HG03469 (cell line): ENCODE measurements around the gene SVIL.
"Not testable (repeated sequence)": the region's sequence is repeated elsewhere in the genome, so short reads cannot be mapped to it uniquely, and the experiment has no call there.

Experiments used
- ATAC-seq: cut with Tn5 transposase; IDR thresholded peaks from one replicate; pipeline ENCODE4 v1.9.1; 2021; ENCODE audit warnings: mild to moderate bottlenecking, moderate library complexity, moderate number of reproducible peaks; ENCODE audit not compliant: unreplicated experiment

SVIL gene

DNA sequence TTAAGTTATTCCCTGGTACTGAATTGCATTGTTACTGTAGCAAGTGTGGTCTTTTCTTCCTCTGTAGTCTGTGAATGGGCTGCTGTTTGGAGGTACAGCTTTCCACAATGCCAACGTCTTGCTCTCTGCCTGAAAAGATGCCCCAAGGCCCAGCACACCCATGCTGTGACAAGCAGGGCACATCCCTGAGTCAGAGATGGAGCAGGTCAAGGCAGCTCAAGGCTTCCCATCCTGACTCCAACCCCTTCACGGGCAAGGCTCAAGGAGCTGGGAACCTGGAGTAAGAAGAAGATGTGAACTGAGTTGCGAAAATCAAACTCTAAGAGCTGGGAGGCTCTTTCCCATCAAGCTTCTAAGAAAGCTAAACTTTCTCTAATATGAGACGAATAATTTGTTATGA lies 27.2 kb downstream of the SVIL start:
- no peak for ATAC-seq

DNA sequence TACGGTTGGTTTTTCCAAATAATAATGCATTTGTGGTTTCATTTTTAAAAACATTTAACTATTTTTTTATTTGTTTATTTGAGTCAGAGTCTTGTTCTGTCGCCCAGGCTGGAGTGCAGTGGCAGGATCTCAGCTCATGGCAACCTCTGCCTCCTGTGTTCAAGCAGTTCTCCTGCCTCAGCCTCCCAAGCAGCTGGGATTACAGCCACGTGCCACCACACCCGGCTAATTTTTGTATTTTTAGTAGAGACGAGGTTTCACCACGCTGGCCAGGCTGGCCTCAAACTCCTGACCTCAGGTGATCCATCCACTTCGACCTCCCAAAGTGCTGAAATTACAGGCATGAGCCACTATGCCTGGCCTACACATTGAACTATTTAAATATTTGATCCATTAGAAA lies 28.1 kb downstream of the SVIL start:
- not testable (repeated sequence) for ATAC-seq

DNA sequence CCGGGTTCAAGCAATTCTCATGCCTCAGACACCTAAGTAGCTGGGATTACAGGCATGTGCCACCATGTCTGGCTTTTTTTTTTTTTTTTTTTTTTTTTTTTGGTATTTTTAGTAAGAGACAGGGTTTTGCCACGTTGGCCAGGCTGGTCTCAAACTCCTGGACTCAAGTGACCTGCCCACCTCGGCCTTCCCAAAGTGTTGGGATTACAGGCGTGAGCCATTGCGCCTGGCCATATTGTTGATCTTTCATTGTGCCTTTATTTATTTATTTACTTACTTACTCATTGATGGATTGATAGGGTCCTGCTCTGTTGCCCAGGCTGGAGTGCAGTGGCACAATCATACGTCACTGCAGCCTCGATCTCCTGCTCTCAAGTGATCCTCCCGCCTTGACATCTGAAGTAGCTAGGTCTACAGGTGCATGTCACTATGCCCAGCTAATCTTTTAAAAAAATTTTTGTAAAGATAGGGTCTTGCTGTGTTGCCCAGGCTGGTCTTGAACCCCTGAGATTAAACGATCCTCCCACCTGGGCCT lies 30.4 kb downstream of the SVIL start:
- no peak for ATAC-seq

DNA sequence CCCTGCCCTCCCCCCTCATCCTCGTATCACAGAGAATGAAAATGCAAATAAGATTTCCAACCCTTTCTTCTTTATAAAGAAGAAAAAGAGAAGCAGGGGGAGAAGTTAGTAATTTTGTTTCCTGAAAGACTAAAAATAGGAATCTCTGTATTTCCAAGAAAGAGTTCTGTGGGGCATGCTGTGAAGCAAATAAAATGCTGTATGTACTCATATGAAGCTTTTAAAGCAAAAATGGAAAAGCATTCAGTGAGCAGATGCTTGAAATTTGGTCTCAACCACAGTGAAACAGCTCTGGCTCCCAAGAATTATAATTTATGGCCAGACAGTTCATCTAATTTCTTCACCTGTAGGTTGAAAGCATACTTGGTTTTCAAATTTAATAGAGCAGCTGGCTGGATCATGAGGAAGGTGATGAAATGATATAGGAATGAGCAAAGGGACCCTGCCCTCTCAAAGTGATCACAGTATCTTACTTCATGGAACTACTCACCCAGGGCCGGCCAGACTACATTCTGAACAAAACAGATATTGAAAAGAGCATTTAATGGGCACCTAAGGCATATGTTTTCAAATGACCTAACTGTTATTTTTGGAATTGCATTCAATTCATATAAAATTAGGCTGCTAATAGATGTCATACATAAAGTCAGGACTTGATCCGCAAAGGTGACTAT lies 31.4 kb downstream of the SVIL start:
- no peak for ATAC-seq

DNA sequence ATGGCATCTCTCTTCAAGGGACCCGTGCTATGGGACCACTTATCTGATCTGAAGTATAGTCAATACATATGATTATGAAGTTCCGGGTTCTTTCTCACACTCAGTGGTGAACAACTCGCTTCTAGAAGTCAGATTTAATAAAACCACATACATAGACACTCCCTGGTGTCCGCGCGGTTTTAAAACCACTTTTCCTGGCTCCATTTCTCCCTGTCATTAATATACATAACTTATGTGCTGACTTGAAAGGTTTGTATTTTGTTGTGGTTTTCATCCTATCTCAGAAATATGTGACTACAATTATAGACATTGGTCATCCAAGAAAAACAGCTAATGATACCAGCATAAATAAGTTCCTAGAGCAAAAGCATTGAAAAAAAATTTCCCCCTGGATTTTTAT lies 34.0 kb downstream of the SVIL start:
- no peak for ATAC-seq

DNA sequence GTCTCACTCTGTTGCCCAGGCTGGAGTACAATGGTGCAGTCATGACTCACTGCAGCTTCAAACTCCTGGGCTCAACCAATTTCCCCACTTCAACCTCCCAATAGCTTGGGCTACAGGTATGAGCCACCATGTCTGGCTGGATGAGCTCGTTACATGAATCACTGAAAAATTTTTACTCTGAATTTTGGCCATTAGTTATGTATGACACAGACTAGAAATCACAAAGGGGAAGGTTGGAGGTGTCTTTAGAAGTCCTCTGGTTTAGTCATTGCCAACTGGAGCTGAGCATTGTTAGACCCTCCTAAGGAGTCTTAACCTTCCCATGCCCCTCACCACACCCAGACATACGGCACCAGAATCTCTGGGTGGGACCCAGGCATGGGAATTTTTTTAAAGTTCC lies 34.7 kb downstream of the SVIL start:
- ATAC-seq = no peak

DNA sequence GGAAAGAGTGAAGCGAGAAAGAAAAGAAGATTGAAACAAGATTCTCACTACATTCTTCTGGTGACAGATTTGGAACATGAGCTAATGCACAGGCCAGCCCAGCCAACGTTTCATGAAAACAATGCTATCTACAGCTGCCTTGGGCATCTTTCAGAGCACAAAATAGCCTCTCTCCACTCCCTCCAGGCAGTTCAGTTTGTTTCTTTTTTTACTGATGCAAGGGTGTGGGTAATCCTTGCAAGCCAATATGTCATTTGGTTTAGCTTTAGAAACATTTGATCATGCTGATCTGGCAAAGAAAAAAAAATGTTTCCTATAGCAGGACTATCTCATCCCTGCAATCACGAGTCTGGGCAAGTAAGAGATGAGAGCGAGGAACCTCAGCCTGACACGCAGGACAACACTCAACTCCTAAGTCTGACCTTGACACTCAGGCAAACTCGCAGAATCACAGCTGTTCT lies 35.9 kb downstream of the SVIL start:
- no peak for ATAC-seq

DNA sequence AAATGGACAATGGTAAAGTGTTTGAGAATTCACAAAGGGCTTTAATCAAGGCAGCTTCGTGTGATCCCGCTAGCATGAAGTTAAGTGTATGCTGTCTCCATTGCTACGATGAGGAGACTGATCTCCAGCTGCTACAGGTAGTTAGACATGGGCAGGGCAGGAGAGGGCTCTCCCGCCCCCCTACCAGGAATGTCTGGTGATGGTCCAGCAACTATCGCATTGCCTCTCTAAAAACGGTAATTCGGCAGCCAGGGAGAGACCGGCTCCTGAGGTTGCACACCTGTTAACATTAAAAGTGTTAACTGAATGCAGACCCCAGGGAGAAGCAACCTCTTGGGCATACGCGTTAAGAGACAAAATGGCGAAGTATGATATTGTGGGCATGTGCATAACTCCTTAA lies 37.9 kb downstream of the SVIL start:
- ATAC-seq = no peak

DNA sequence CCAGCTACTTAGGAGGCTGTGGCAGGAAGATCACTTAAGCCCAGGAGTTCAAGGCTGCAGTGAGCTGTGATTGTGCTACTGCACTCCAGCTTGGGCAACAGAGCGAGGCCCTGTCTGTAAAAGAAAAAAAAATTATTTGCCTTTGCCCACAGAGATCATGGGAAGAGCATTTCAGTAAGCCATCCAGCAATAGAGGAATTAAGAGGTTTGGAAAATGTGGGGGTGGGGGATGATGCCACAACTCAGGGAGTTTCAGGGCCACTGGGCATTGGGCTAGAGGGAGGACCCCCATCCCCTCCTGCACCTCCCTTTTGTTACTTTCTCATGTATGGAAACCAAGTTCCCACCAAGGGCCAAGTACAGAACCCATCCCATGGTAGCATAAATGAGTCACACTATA lies 38.4 kb downstream of the SVIL start:
- ATAC-seq = no peak

DNA sequence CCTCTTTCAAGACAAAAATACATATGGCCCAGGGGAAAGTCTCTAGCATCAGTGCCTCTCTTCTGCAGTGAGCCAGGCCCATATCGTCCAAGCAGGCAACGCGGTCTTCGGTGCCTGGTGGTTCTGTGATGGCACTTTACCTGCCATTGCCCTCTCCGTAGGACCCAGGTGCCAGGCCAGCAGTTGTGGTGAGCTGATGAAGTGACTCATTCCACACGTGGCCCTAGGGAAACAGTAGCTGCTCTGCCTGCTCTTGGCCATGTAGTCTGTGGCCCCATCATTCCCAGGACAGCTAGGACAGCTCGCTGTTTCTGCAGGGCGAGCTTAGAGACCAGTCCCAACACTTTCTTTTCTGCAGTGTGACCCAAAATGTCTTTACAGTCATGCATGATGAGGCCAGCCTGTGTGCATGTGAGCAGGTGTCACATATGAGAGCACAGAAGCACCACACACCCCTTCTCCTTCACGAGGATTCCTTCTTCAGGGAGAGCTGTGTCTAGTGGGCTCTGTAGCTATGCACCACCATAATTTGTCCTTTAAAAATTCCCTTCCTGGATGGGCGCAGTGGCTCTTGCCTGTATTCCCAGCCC lies 39.0 kb downstream of the SVIL start:
- ATAC-seq = no peak

DNA sequence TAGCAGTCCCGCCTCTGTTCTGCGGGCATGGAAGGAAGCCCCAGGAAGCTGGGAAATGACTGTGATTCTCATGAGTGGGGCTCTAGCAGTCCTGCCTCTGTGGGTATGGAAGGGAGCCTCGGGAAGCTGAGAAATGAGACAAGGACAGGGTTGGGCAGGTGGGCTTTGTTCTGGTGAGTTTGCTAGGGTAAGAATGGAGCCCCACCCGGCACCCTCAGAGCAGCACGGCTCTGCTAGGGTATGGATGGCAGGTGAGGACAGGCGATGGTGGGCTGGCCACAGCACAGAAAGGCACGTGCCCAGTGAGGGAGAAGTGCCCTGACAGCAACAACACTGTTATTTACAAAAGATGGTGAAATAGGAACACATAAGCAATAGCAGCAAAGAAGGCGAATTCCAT lies 39.6 kb downstream of the SVIL start:
- ATAC-seq = no peak

DNA sequence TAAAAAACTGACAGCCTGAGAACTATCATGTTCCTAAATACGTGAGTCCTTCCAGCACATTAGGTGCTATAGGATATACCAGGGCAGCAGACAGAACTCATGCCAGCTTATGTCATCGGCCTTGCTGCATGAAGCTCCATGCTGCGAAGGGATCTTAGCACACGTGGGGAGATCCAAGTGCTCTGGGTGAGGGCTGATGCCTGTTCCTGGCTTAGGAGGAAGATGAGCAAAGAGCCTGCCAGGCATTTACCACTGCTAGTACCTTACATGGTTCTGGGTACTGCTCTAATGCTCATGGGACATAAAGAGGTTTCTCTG lies 43.2 kb downstream of the SVIL start:
- no peak for ATAC-seq

DNA sequence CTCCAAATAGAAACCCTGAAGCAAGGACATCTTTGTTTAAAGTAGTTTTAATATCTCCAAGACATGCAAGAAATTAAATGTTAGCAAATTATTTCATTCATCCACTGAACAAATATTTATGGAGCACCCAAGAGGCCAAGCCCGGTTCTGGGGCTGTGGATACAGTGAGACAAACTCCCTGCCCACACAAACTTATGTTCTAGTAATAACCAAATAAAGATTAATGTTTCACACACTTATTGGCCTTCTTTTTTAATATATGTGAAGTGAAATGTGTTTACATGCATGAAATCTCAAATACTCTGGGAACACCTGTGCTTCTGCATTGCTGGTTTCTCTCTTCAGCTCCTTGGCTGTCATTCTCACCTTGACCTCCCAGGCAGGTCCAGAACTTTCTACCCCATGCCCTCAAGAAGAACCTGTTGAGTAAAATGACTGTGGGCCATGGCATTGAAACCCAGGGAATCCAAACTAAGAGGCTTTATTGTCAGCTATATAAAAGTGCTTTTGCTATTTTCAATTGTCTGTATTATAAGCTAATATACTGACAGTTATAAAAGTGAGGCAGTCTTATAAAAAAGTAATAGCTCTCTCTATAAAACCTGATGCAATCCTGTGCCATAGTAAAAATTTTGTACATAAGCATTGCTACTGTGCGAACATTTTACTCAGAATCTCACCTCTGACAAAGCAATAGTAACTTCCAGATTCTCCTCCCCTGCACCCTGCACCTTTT lies 43.7 kb downstream of the SVIL start:
- ATAC-seq = no peak

DNA sequence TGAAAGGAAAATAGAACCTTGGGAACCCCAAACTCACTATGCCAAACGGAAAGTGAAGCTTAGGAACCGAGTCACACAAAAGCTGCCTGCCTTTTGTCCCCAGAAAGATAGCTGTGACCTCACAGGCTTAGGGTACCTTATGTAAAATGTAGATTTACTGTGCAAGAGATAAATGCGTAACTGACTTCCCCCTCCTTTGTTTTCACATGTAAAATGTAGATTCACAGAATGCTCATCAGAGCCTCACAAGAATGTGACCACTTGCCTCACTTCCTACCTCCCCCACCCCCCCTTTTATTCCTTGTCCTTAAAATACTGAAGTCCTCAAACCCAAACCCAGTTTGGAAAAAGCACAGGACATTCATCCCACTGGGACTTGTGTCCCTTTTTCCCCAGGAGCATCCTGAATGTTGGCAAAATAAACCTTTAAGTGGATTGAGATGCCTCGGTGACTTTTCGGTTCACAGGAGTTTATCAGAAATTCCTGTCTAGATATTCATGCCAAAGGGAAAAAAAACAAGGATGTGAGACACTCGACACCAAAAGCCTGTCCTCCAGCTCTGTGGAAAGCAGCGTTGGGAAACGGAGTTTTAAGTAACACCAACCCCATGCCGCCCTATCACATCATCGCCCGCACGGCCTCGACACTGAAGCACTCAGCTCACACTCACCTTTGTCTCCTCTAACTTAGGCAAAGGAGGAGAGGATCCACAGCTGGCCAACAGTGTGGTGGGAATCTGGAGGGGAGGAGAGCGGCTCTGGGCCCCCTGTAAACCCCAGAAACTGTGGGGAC lies 45.9 kb downstream of the SVIL start:
- no peak for ATAC-seq

DNA sequence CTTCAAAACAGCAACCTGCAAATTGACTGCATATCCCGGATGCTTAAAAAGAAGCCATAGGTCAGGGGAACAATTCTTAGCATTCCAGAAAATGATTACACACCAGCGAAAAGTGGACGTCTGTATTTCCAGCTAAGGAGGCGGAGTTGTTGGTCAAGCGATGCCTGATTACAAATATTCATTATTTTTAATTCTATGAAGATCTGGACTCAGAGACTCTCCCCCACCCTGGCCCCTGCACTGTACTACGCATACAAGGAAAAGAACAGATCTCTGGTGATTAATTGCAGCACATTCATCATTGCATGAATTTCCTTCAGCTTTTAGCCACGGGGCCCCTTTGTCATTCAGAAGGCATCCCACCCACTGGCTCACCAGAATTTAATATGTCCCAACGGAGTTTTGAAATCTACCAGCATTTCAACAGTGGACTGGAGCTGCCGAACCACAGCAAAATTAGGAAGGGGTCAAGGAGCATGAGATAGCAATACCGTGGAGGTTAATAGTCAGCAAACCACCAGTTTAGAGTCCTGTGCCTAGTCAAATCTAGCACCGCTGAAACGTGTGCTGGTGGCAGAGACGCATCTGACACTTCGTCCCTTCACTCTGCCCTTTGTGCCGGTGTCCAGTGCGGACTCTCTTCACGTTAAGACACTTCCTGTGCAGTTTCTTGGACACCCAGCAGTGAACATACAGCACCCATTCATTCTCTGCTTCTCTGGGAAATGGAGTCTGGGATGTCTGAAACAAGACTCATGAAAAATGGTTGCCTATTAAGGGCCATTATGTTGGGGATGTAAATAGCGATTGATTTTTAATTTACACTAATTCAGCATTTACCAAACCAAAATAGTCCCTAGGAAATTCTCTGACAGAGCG lies 46.8 kb downstream of the SVIL start:
- ATAC-seq = not testable (repeated sequence)

DNA sequence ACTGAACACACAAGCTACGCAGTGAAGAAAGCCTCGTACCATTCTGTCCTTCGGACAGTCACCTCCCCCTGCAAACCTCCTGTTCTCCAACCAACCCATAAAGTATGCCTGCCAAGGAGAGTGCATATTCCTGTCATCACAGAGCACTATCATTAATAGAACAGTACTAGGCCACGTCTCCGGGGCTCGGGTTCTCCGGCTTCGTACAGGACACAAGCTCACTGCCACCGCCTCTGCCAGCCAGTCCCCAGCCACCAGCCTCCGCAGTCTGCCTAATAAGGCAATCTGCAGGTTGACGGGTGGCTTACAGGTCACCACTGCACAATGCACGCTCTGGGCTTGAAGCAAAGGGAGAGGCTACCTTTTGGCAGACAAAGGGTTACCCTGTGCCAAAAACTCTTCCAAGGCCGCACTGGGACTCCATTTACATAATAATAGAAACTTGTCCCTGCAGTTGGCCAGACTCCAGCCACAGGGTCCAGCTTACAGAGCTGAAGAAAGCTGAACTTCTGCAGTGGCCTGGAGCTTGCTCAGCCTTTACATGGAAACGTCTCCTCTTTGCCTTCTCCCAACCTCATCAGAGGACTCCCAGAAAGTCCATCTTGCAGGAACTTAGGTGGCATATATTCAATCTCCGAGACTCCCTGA lies 47.5 kb downstream of the SVIL start:
- not testable (repeated sequence) for ATAC-seq

DNA sequence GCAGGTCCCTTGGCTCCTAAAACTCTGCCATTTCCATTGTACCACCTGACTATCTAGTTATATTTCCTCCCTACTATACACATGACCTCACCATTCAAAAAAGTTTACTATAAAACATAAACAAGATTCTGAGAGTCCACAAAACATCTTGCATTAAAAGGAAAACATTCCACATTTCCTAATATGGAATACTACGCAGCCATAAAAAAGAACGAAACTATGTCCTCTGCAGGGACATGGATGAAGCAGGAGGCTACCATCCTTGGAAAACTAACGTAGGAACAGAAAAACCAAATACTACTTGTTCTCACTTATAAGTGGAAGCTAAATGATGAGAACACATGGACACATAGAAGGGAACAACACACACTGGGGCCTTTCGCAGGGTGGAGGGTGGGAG lies 48.3 kb downstream of the SVIL start:
- ATAC-seq = no peak

DNA sequence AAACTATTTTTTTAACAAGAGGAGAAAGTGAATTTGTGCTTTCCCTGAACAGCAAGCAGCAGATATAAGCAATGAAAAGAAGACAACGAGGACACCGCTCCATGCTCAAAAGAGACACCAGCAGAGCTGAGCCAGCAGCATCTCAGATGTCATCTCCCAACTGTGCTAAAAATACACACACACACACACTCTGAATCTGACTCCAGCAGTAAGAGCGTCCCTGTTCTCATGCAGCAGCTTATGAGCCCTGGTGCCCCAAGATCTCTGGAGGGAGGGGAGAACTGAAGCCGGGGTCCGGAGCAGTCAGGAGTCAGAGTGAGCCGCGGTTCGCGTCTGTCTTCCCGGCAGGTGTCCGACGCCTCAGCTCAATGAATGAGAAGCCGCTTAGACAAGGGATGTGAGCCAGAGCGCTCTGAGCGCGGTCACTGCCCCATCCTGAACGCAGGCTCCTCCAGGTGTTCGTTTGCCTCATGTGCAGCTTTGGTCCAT lies 49.2 kb downstream of the SVIL start:
- no peak for ATAC-seq

DNA sequence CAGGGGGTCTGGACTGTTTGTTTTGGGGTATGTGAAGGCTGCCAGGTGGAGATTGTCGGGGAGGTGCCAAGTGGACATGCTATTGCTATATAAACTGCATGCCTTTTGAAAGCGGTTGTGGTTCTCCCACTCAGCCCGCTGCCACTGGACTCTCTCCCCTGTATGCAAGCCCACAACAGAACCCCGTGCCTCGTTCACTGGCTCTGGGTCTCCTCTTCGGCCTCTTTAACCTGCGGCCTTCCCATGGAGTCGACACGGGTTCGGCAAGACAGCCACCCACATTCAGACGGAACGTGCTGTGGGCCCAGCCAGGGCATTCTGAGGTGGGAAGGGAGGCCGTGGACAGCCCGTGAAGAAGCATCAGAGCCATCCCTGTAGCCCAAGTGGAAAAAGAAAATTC lies 50.3 kb downstream of the SVIL start:
- no peak for ATAC-seq

DNA sequence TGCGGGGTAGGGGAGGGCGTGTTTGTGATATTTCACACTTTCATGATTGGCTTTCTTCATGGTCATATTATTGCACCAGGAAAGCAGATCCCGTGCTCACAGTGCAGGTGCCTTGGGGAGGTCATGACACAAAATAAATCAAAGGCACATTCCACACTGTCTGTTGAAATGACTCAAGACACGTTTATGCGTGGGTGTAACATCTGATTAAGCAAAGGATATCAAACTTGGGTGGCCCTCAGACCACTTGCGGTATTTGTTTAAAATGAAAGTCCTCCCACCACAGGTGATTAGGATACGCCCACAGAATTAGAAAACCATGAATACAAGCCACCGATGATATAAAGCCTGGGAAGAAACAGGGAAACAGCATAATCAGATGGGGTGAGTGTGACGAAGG lies 51.1 kb downstream of the SVIL start:
- ATAC-seq = no peak
